GM18526 (cell line): ENCODE data around the gene STX16.

Experiments
- POLR2A ChIP-seq: IDR thresholded peaks from 3 replicates; pipeline ENCODE4 v1.6.1; 2011; ENCODE audit not compliant: insufficient read length; ENCODE audit errors: extremely low read depth

STX16 gene

GRCh38 chr20:58645412-58645968, 5.6 kb upstream of the STX16 start:
- TF ChIP-seq POLR2A, result no peak

GRCh38 chr20:58646257-58646656, 4.8 kb upstream of the STX16 start:
- TF ChIP-seq POLR2A, result no peak

GRCh38 chr20:58646703-58647102, 4.4 kb upstream of the STX16 start:
- TF ChIP-seq POLR2A, result no peak

GRCh38 chr20:58647162-58647795, 3.8 kb upstream of the STX16 start:
- no peak for TF ChIP-seq POLR2A

GRCh38 chr20:58647796-58648501, 3.1 kb upstream of the STX16 start:
- no peak for TF ChIP-seq POLR2A

- no peak for TF ChIP-seq POLR2A
Measured at GRCh38 chr20:58649288-58650180, 1.5 kb upstream of the STX16 start.

GRCh38 chr20:58650181-58650775, 805 bp upstream of the STX16 start:
- TF ChIP-seq POLR2A, result no peak

GRCh38 chr20:58651559-58651945, 469 bp downstream of the STX16 start:
- TF ChIP-seq POLR2A, result no peak

- TF ChIP-seq POLR2A, result peak; percentile 43
Measured at GRCh38 chr20:58651946-58652605, 993 bp downstream of the STX16 start.

GRCh38 chr20:58652606-58653294, 1.7 kb downstream of the STX16 start:
- no peak for TF ChIP-seq POLR2A

GRCh38 chr20:58654337-58654736, 3.3 kb downstream of the STX16 start:
- no peak for TF ChIP-seq POLR2A

GRCh38 chr20:58655328-58656107, 4.4 kb downstream of the STX16 start:
- no peak for TF ChIP-seq POLR2A

- TF ChIP-seq POLR2A, result no peak
Measured at GRCh38 chr20:58656831-58657230, 5.7 kb downstream of the STX16 start.
